ENCODE results near the gene ACKR2.

DNA sequence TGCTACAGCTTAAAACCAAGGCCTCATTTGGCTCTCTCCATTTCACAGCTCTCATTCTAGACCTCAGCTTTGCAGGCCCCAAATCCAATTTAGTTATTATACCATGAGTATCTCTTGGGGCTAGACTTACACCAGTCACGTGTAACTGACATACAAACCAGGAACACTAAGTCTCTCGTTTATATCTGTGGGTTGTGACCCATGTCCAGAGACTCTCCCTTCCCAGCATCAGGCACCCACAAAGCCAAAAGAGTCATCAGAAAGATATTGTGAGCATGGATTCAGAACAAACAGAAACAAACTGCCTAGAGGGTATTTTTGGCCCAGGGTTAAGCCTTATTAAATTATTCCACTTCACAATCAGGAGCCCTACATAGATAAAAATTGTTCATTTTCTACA lies 30.6 kb upstream of the ACKR2 start:
- TF ChIP-seq, protein P1, sequence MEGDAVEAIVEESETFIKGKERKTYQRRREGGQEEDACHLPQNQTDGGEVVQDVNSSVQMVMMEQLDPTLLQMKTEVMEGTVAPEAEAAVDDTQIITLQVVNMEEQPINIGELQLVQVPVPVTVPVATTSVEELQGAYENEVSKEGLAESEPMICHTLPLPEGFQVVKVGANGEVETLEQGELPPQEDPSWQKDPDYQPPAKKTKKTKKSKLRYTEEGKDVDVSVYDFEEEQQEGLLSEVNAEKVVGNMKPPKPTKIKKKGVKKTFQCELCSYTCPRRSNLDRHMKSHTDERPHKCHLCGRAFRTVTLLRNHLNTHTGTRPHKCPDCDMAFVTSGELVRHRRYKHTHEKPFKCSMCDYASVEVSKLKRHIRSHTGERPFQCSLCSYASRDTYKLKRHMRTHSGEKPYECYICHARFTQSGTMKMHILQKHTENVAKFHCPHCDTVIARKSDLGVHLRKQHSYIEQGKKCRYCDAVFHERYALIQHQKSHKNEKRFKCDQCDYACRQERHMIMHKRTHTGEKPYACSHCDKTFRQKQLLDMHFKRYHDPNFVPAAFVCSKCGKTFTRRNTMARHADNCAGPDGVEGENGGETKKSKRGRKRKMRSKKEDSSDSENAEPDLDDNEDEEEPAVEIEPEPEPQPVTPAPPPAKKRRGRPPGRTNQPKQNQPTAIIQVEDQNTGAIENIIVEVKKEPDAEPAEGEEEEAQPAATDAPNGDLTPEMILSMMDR (IDR thresholded peaks at IDR 0.05; ENCODE audit: extremely low read depth in 1 of 2, insufficient read depth in 1 of 2, low read depth in 1 of 2, low read length in 2 of 2) = no peak
- TF ChIP-seq EZH2 (IDR thresholded peaks at IDR 0.05; ENCODE audit: borderline replicate concordance, low read depth, low read length, severe bottlenecking) (no peak), POLR2AphosphoS5 (IDR thresholded peaks at IDR 0.05; ENCODE audit: insufficient read depth, low read depth, low read length) (no peak)

Data from endothelial cell of umbilical vein (primary cell).